PFSK-1 (cell line): Measurements from ENCODE around the gene TAF10.

Experiments
- FOXP2 ChIP-seq: optimal IDR thresholded peaks from 2 replicates; pipeline ENCODE3; 2011; ENCODE audit warnings: borderline replicate concordance, control low read depth, inconsistent platforms; ENCODE audit not compliant: insufficient read depth; ENCODE audit errors: extremely low read length, extremely low read depth
- POLR2AphosphoS5 ChIP-seq: IDR thresholded peaks from 2 replicates; pipeline ENCODE4 v1.6.1; 2012; ENCODE audit warnings: low read depth, mild to moderate bottlenecking, control low read depth, low read length, moderate library complexity
- REST ChIP-seq, 2 experiments: IDR thresholded peaks; 2 replicates each; pipeline versions ENCODE4 v1.6.1 to v1.8.0; 2011 to 2012; ENCODE audit warnings: low read depth in 2 of 2, low read length in 2 of 2, control low read depth in 1 of 2, inconsistent platforms in 1 of 2, mild to moderate bottlenecking in 1 of 2, moderate library complexity in 1 of 2; ENCODE audit not compliant: insufficient read depth in 1 of 2
- SIN3A ChIP-seq: IDR thresholded peaks from 2 replicates; pipeline ENCODE4 v1.6.1; 2012; ENCODE audit warnings: mild to moderate bottlenecking, low read length, moderate library complexity, borderline replicate concordance; ENCODE audit not compliant: insufficient read depth
- TAF1 ChIP-seq: IDR thresholded peaks from 2 replicates; pipeline ENCODE4 v1.6.1; 2012; ENCODE audit warnings: low read length, control low read depth, borderline replicate concordance; ENCODE audit not compliant: insufficient read depth

GRCh38 chr11:6631361-6631890 is 19.4 kb upstream of the TAF10 start:
- TF ChIP-seq POLR2AphosphoS5 = no peak
- TF ChIP-seq FOXP2 = no peak
- no peak for TF ChIP-seq REST (IDR thresholded peaks at IDR 0.05; ENCODE audit: insufficient read depth in 1 of 2, low read depth in 2 of 2, low read length in 2 of 2)
- no peak for TF ChIP-seq SIN3A
- TF ChIP-seq TAF1 = no peak
